ENCODE measurements around the gene LMX1B. TPM values are rescaled to one million over a fixed set of nuclear protein-coding genes. Genes with fewer than 3 reads are reported as not detected.
"Not testable (repeated sequence)": the region's sequence is repeated elsewhere in the genome, so short reads cannot be mapped to it uniquely, and the experiment has no call there.

LMX1B gene
- polyA plus RNA-seq, 1 of the 3 experiments (the other 2 are of a cell fraction): not detected

GRCh38 chr9:126706698-126707053 lies 92.9 kb downstream of the LMX1B start:
- no peaks in the 10 kb centered on the region for H3K36me3 ChIP-seq (replicated peaks in 1 of 2; ENCODE audit: control insufficient read depth in 1 of 2, insufficient read depth in 2 of 2, low read length in 1 of 2)
- peaks cover 0 to 5% of the 10 kb centered on the region in 2 experiments; a peak in 1 of 4 replicates for H3K4me1 ChIP-seq (ENCODE audit: control insufficient read depth in 1 of 2, insufficient read depth in 2 of 2, low read depth in 1 of 2, low read length in 1 of 2)
- H3K4me2 ChIP-seq: no peak overlapping the region
- POLR2A ChIA-PET: no interaction called here
- H2AFZ ChIP-seq (ENCODE audit: low read depth): no peak overlapping the region
- H3K27me3 ChIP-seq (ENCODE audit: insufficient read depth): peaks cover 22% of the 10 kb centered on the region; the same call in 1 of the 2 replicates
- no peak overlapping the region for H3K9ac ChIP-seq
- H4K20me1 ChIP-seq (ENCODE audit: insufficient read depth): no peaks in the 10 kb centered on the region
- 59% methylated on average over 5 of the region's 5 CpGs for WGBS (ENCODE audit: low lambda C conversion rate)
- no peak for DNase-seq
- H3K79me2 ChIP-seq (ENCODE audit: insufficient read depth): no peaks in the 10 kb centered on the region
- H3F3A ChIP-seq (replicated peaks; ENCODE audit: insufficient read depth): no peaks in the 10 kb centered on the region
- H3K27ac ChIP-seq (ENCODE audit: low read depth in 2 of 2, low read length in 1 of 2): no peak overlapping the region
- CTCF ChIA-PET: interaction anchor here (0.9 to 10.9 kb wide), 17 partner anchors 8 to 207 kb away, joined by 3 to 502 read pairs (median 14); partner anchors contain the start of gene ZBTB43
- H3K9me3 ChIP-seq: no peaks in the 10 kb centered on the region
- TF ChIP-seq TEAD4 (IDR thresholded peaks at IDR 0.05; ENCODE audit: borderline replicate concordance, insufficient read depth) (no peak), RXRA (IDR thresholded peaks at IDR 0.05; ENCODE audit: borderline replicate concordance, low read depth) (no peak), NFIC (IDR thresholded peaks at IDR 0.05; ENCODE audit: borderline replicate concordance) (no peak), MEF2A (IDR thresholded peaks at IDR 0.05; ENCODE audit: borderline replicate concordance, low read depth) (no peak), RCOR1 (IDR thresholded peaks at IDR 0.05; ENCODE audit: low read length) (no peak), RFX5 (IDR thresholded peaks at IDR 0.05; ENCODE audit: low read length) (no peak), ELF1 (IDR thresholded peaks at IDR 0.05) (no peak), CTCF (IDR thresholded peaks at IDR 0.05) (no peak), POLR2AphosphoS5 (IDR thresholded peaks at IDR 0.05; ENCODE audit: low read depth, low read length) (no peak), TCF12 (IDR thresholded peaks at IDR 0.05) (no peak), FOSL2 (IDR thresholded peaks at IDR 0.05; ENCODE audit: borderline replicate concordance, low read depth) (no peak), CHD2 (IDR thresholded peaks at IDR 0.05; ENCODE audit: low read length, partially characterized antibody) (no peak), NRF1 (IDR thresholded peaks at IDR 0.05; ENCODE audit: low read depth, low read length) (no peak), YY1 (IDR thresholded peaks at IDR 0.05; ENCODE audit: low read depth) (no peak)
- no peak overlapping the region; a peak in 1 of 4 replicates for H3K4me3 ChIP-seq (ENCODE audit: low read depth in 2 of 2, low read length in 1 of 2)
- no peaks in the 10 kb centered on the region for H3K9me2 ChIP-seq

GRCh38 chr9:126707083-126707482 lies 93.4 kb downstream of the LMX1B start:
- Histone ChIP-seq H3K9ac (no peak overlapping the region), H3K4me1 (ENCODE audit: control insufficient read depth in 1 of 2, insufficient read depth in 2 of 2, low read depth in 1 of 2, low read length in 1 of 2) (peaks cover 0 to 5% of the 10 kb centered on the region in 2 experiments; a peak in 1 of 4 replicates), H3F3A (replicated peaks; ENCODE audit: insufficient read depth) (no peaks in the 10 kb centered on the region), H2AFZ (ENCODE audit: low read depth) (no peak overlapping the region), H4K20me1 (ENCODE audit: insufficient read depth) (no peaks in the 10 kb centered on the region), H3K36me3 (replicated peaks in 1 of 2; ENCODE audit: control insufficient read depth in 1 of 2, insufficient read depth in 2 of 2, low read length in 1 of 2) (no peaks in the 10 kb centered on the region), H3K4me2 (no peak overlapping the region), H3K9me2 (no peaks in the 10 kb centered on the region), H3K4me3 (ENCODE audit: low read depth in 2 of 2, low read length in 1 of 2) (no peak overlapping the region), H3K9me3 (no peaks in the 10 kb centered on the region), H3K79me2 (ENCODE audit: insufficient read depth) (no peaks in the 10 kb centered on the region), H3K27ac (ENCODE audit: low read depth in 2 of 2, low read length in 1 of 2) (no peak overlapping the region), H3K27me3 (ENCODE audit: insufficient read depth) (peaks cover 19% of the 10 kb centered on the region; the same call in 1 of the 2 replicates)
- ChIA-PET CTCF (interaction anchor here (0.9 to 10.9 kb wide), 13 partner anchors 12 to 208 kb away, joined by 3 to 502 read pairs (median 28); partner anchors contain the start of gene ZBTB43), POLR2A (no interaction called here)
- DNase-seq: no peak
- TF ChIP-seq POLR2AphosphoS5 (IDR thresholded peaks at IDR 0.05; ENCODE audit: low read depth, low read length) (no peak), FOXJ3 (CRISPR knock-in tag; IDR thresholded peaks at IDR 0.05) (no peak), JUND (IDR thresholded peaks at IDR 0.05) (no peak), SIN3A (IDR thresholded peaks at IDR 0.05; ENCODE audit: borderline replicate concordance, low read depth, low read length) (no peak), SMC3 (IDR thresholded peaks at IDR 0.05; ENCODE audit: low read depth, low read length) (no peak), GATA2 (CRISPR knock-in tag; IDR thresholded peaks at IDR 0.05) (no peak), USF2 (IDR thresholded peaks at IDR 0.05; ENCODE audit: borderline replicate concordance, low read depth, low read length) (no peak), FOXM1 (IDR thresholded peaks at IDR 0.05; ENCODE audit: low read depth) (no peak), RFX5 (IDR thresholded peaks at IDR 0.05; ENCODE audit: low read length) (no peak), YY1 (IDR thresholded peaks at IDR 0.05; ENCODE audit: low read depth) (no peak), EP300 (IDR thresholded peaks at IDR 0.05; ENCODE audit: borderline replicate concordance in 1 of 2, low read depth in 1 of 2, low read length in 1 of 2) (no peak)
- 61% methylated on average over 4 of the region's 4 CpGs for WGBS (ENCODE audit: low lambda C conversion rate)

GRCh38 chr9:126707712-126708111 lies 94.0 kb downstream of the LMX1B start:
- DNase-seq; H3K4me1 ChIP-seq (ENCODE audit: control insufficient read depth in 1 of 2, insufficient read depth in 2 of 2, low read depth in 1 of 2, low read length in 1 of 2); H3K27ac ChIP-seq (ENCODE audit: low read depth in 2 of 2, low read length in 1 of 2); H2AFZ ChIP-seq (ENCODE audit: low read depth); H4K20me1 ChIP-seq (ENCODE audit: insufficient read depth); H3K4me3 ChIP-seq (ENCODE audit: low read depth in 2 of 2, low read length in 1 of 2); H3K4me2 ChIP-seq; H3K9me2 ChIP-seq; H3K79me2 ChIP-seq (ENCODE audit: insufficient read depth); H3F3A ChIP-seq (replicated peaks; ENCODE audit: insufficient read depth); POLR2A ChIA-PET; H3K36me3 ChIP-seq (replicated peaks in 1 of 2; ENCODE audit: control insufficient read depth in 1 of 2, insufficient read depth in 2 of 2, low read length in 1 of 2); H3K9me3 ChIP-seq; H3K9ac ChIP-seq: not testable (repeated sequence)
- 84% methylated on average over 10 of the region's 10 CpGs for WGBS (ENCODE audit: low lambda C conversion rate)
- CTCF ChIA-PET: interaction anchor here (1.3 to 10.9 kb wide), 7 partner anchors 11 to 209 kb away, joined by 3 to 502 read pairs (median 38); no protein-coding TSS in a partner anchor
- peaks cover 18% of the 10 kb centered on the region; the same call in 1 of the 2 replicates for H3K27me3 ChIP-seq (ENCODE audit: insufficient read depth)

Data from SK-N-SH (cell line).